H9 (cell line): ENCODE measurements around the gene PRLHR. TPM values are rescaled to one million over a fixed set of nuclear protein-coding genes. Genes with fewer than 3 reads are reported as not detected.

Experiments
- DNase-seq: peaks from one replicate; pipeline ENCODE4 v3.0.0-alpha.2; 2017
- H2AFZ ChIP-seq: one replicate; pipeline ENCODE4 v1.6.1; 2013; ENCODE audit warnings: mild to moderate bottlenecking, low read length, control low read depth, moderate library complexity
- H2AK5ac ChIP-seq: 2 replicates; pipeline ENCODE4 v1.6.1; 2013; ENCODE audit warnings: low read length, control low read depth, mixed read lengths; ENCODE audit not compliant: insufficient read length
- H2BK120ac ChIP-seq: one replicate; pipeline ENCODE4 v1.6.1; 2013; ENCODE audit warnings: low read depth, mild to moderate bottlenecking, low read length, control low read depth, inconsistent platforms; ENCODE audit not compliant: poor library complexity, severe bottlenecking
- H2BK12ac ChIP-seq: 2 replicates; pipeline ENCODE4 v1.6.1; 2013; ENCODE audit warnings: low read length, control low read depth, mixed read lengths, low read depth; ENCODE audit not compliant: insufficient read length
- H2BK15ac ChIP-seq: 2 replicates; pipeline ENCODE4 v1.6.1; 2013; ENCODE audit warnings: low read depth, low read length, control low read depth
- H2BK20ac ChIP-seq: one replicate; pipeline ENCODE4 v1.6.1; 2013; ENCODE audit warnings: low read depth, mild to moderate bottlenecking, low read length, control low read depth, inconsistent platforms; ENCODE audit not compliant: poor library complexity, severe bottlenecking
- H2BK5ac ChIP-seq: 2 replicates; pipeline ENCODE4 v1.6.1; 2013; ENCODE audit warnings: low read length, control low read depth, mixed read lengths; ENCODE audit not compliant: insufficient read length
- H3K14ac ChIP-seq: 2 replicates; pipeline ENCODE4 v1.6.1; 2013; ENCODE audit warnings: low read length, control low read depth; ENCODE audit not compliant: insufficient read depth
- H3K18ac ChIP-seq: 2 replicates; pipeline ENCODE4 v1.6.1; 2013; ENCODE audit warnings: low read depth, mild to moderate bottlenecking, mixed read lengths, low read length, control low read depth; ENCODE audit not compliant: insufficient read length
- H3K23ac ChIP-seq: 2 replicates; pipeline ENCODE4 v1.6.1; 2013; ENCODE audit warnings: low read length, control low read depth, mixed read lengths, low read depth; ENCODE audit not compliant: insufficient read length
- H3K23me2 ChIP-seq: 2 replicates; pipeline ENCODE4 v1.6.1; 2013; ENCODE audit warnings: low read depth, mild to moderate bottlenecking, mixed read lengths, low read length, control low read depth; ENCODE audit not compliant: insufficient read length, poor library complexity, severe bottlenecking
- H3K27ac ChIP-seq: 2 replicates; pipeline ENCODE4 v1.5.1; 2013; ENCODE audit warnings: low read length, control low read depth, mixed read lengths, low read depth; ENCODE audit not compliant: insufficient read length
- H3K27me3 ChIP-seq: 2 replicates; pipeline ENCODE4 v1.6.1; 2013; ENCODE audit warnings: low read length, control low read depth, inconsistent platforms; ENCODE audit not compliant: insufficient read depth
- H3K4ac ChIP-seq: 2 replicates; pipeline ENCODE4 v1.6.1; 2013; ENCODE audit warnings: low read depth, mild to moderate bottlenecking, control low read depth, inconsistent platforms, low read length, moderate library complexity
- H3K4me1 ChIP-seq: 2 replicates; pipeline ENCODE4 v1.6.1; 2013; ENCODE audit warnings: low read length, control low read depth, inconsistent platforms; ENCODE audit not compliant: insufficient read depth
- H3K4me2 ChIP-seq: 2 replicates; pipeline ENCODE4 v1.6.1; 2013; ENCODE audit warnings: low read length, control low read depth, mixed read lengths; ENCODE audit not compliant: insufficient read length, insufficient read depth
- H3K56ac ChIP-seq: 2 replicates; pipeline ENCODE4 v1.6.1; 2013; ENCODE audit warnings: low read depth, mild to moderate bottlenecking, mixed read lengths, low read length, control low read depth; ENCODE audit not compliant: insufficient read length
- H3K79me1 ChIP-seq: 2 replicates; pipeline ENCODE4 v1.6.1; 2013; ENCODE audit warnings: low read depth, mild to moderate bottlenecking, moderate library complexity, low read length, control low read depth, inconsistent platforms; ENCODE audit not compliant: insufficient read depth, poor library complexity, severe bottlenecking
- H3K79me2 ChIP-seq: 2 replicates; pipeline ENCODE4 v1.6.1; 2013; ENCODE audit warnings: low read length, control low read depth, inconsistent platforms; ENCODE audit not compliant: insufficient read depth
- H3K9ac ChIP-seq: 2 replicates; pipeline ENCODE4 v1.6.1; 2013; ENCODE audit warnings: low read length, control low read depth, mixed read lengths; ENCODE audit not compliant: insufficient read length; ENCODE audit errors: extremely low read depth
- H3K9me3 ChIP-seq: one replicate; pipeline ENCODE4 v1.6.1; 2013; ENCODE audit warnings: low read depth, low read length, inconsistent platforms; ENCODE audit not compliant: control insufficient read depth
- H3T11ph ChIP-seq: one replicate; pipeline ENCODE4 v1.6.1; 2013; ENCODE audit warnings: mild to moderate bottlenecking, low read length, control low read depth, inconsistent platforms
- H4K20me1 ChIP-seq: one replicate; pipeline ENCODE4 v1.6.1; 2013; ENCODE audit not compliant: control insufficient read depth, insufficient read length, insufficient read depth
- H4K5ac ChIP-seq: 2 replicates; pipeline ENCODE4 v1.6.1; 2013; ENCODE audit warnings: low read depth, mild to moderate bottlenecking, mixed read lengths, low read length, control low read depth; ENCODE audit not compliant: insufficient read length
- H4K8ac ChIP-seq: replicated peaks from 2 replicates; pipeline ENCODE4 v1.6.1; 2013; ENCODE audit warnings: low read length, control low read depth, mixed read lengths, low read depth; ENCODE audit not compliant: insufficient read length
- H4K91ac ChIP-seq: 2 replicates; pipeline ENCODE4 v1.6.1; 2013; ENCODE audit warnings: low read depth, mild to moderate bottlenecking, moderate library complexity, mixed read lengths, low read length, control low read depth; ENCODE audit not compliant: insufficient read length
- H3K27ac Mint-ChIP-seq, 3 experiments: 2 replicates in 2 of 3; 3 replicates in 1 of 3; pipeline ENCODE4 v1.8.0; 2020 to 2021; ENCODE audit warnings: mixed read lengths in 3 of 3, mild to moderate bottlenecking in 1 of 3, moderate library complexity in 1 of 3
- H3K27me3 Mint-ChIP-seq: 2 replicates; pipeline ENCODE4 v1.8.0; 2021; ENCODE audit warnings: low read depth, mild to moderate bottlenecking, moderate library complexity, mixed read lengths
- H3K36me3 Mint-ChIP-seq, 3 experiments: 2 replicates in 2 of 3; 3 replicates in 1 of 3; pipeline ENCODE4 v1.8.0; 2020 to 2021; ENCODE audit warnings: low read depth in 3 of 3, mixed read lengths in 3 of 3; ENCODE audit not compliant: insufficient read depth in 1 of 3
- H3K4me1 Mint-ChIP-seq, 2 experiments: 2 replicates each; pipeline ENCODE4 v1.8.0; 2020; ENCODE audit warnings: mixed read lengths in 2 of 2
- H3K4me3 Mint-ChIP-seq, 2 experiments: 2 replicates in 1 of 2; 3 replicates in 1 of 2; pipeline ENCODE4 v1.8.0; 2020 to 2021; ENCODE audit warnings: mild to moderate bottlenecking in 2 of 2, mixed read lengths in 2 of 2, moderate library complexity in 1 of 2
- H3K9me3 Mint-ChIP-seq, 2 experiments: 2 replicates in 1 of 2; 3 replicates in 1 of 2; pipeline ENCODE4 v1.8.0; 2020; ENCODE audit warnings: mild to moderate bottlenecking in 2 of 2, mixed read lengths in 2 of 2, moderate library complexity in 1 of 2
- total RNA-seq: library from RNA; stranded (reverse); gene quantifications from 2 replicates; pipeline ENCODE4 v1.2.1, GENCODE V29; 2021
- TF ChIP-seq, protein P1 (sequence below): fragments of 200-600 bp; sonication (generic); conservative IDR thresholded peaks from 3 replicates; pipeline ENCODE4 v1.8.0; 2021; ENCODE audit warnings: antibody characterized with exemption, mild to moderate bottlenecking

Gene PRLHR
- total RNA-seq, 1 experiment from 2014 or later: not detected

DNA sequence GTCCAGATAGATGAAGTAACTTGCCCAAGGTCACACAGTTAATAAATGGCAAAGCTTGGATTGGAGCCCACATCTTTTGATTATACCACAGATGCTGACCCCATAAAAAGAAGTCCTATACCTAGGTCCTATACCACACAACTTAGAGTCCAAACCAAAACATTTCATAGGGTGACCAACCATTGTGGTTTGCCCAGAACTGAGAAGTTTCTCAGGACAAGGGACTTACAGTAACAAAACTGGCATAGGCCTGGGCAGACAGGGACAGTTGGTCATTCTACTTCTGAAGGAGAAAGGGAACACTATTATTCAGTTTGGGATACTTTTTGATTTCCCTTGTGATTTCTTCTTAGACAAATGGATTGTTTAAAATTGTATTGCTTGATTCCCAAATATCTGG, 32.9 kb upstream of the PRLHR start:
- Histone ChIP-seq H2BK120ac (no peak overlapping the region), H3K4me2 (no peak overlapping the region), H3K56ac (no peak overlapping the region), H3K23ac (no peak overlapping the region), H2BK20ac (no peak overlapping the region), H2BK12ac (no peak overlapping the region), H2AK5ac (no peak overlapping the region), H4K5ac (no peak overlapping the region), H4K8ac (no peak overlapping the region), H2BK15ac (no peak overlapping the region), H2BK5ac (no peak overlapping the region), H3K4me1 (no peaks in the 10 kb centered on the region), H3K14ac (no peak overlapping the region), H3K79me1 (no peaks in the 10 kb centered on the region), H3K9me3 (no peaks in the 10 kb centered on the region), H3K4ac (no peak overlapping the region), H3K27ac (no peak overlapping the region), H3K9ac (no peak overlapping the region), H3K27me3 (no peaks in the 10 kb centered on the region), H4K91ac (no peak overlapping the region), H2AFZ (no peak overlapping the region), H3K79me2 (no peaks in the 10 kb centered on the region), H3T11ph (no peak overlapping the region), H3K23me2 (no peaks in the 10 kb centered on the region), H3K18ac (no peak overlapping the region), H4K20me1 (no peaks in the 10 kb centered on the region)
- TF ChIP-seq, protein P1, sequence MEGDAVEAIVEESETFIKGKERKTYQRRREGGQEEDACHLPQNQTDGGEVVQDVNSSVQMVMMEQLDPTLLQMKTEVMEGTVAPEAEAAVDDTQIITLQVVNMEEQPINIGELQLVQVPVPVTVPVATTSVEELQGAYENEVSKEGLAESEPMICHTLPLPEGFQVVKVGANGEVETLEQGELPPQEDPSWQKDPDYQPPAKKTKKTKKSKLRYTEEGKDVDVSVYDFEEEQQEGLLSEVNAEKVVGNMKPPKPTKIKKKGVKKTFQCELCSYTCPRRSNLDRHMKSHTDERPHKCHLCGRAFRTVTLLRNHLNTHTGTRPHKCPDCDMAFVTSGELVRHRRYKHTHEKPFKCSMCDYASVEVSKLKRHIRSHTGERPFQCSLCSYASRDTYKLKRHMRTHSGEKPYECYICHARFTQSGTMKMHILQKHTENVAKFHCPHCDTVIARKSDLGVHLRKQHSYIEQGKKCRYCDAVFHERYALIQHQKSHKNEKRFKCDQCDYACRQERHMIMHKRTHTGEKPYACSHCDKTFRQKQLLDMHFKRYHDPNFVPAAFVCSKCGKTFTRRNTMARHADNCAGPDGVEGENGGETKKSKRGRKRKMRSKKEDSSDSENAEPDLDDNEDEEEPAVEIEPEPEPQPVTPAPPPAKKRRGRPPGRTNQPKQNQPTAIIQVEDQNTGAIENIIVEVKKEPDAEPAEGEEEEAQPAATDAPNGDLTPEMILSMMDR: no peak
- no peak overlapping the region for H3K27ac Mint-ChIP-seq
- peaks cover 23 to 38% of the 10 kb centered on the region in 2 experiments for H3K4me1 Mint-ChIP-seq
- no peaks in the 10 kb centered on the region for H3K9me3 Mint-ChIP-seq
- H3K36me3 Mint-ChIP-seq: no peaks in the 10 kb centered on the region
- DNase-seq: no peak
- peaks cover 34% of the 10 kb centered on the region for H3K27me3 Mint-ChIP-seq
- no peak overlapping the region for H3K4me3 Mint-ChIP-seq
